B cell (primary cell): Measurements from ENCODE around the gene PDGFRB. TPM values are rescaled to one million over a fixed set of nuclear protein-coding genes. Genes with fewer than 3 reads are reported as not detected.

Source experiments
- ATAC-seq: fragments of 200-7000 bp; cut with Tn5 transposase; one replicate; pipeline ENCODE4 v1.10.0; 2021; ENCODE audit warnings: low read depth, mild to moderate bottlenecking, moderate number of reproducible peaks, moderate library complexity
- CTCF ChIA-PET: fragments of 350-600 bp; sonication (Branson Sonifier 250); formaldehyde crosslinking; loops from one replicate; lab custom pipeline; 2021; ENCODE audit warnings: antibody characterized with exemption, inconsistent platforms; lab: Charles Lee
- POLR2A ChIA-PET: fragments of 350-600 bp; sonication (Branson Sonifier 250); formaldehyde crosslinking; loops from one replicate; lab custom pipeline; 2021; ENCODE audit warnings: antibody characterized with exemption; lab: Charles Lee
- DNase-seq: peaks from one replicate; pipeline ENCODE4 v3.0.0; 2013
- H2AFZ ChIP-seq: 2 replicates; pipeline ENCODE4 v1.6.1; 2012; ENCODE audit warnings: mild to moderate bottlenecking, low read depth, low read length; ENCODE audit not compliant: insufficient read depth, poor library complexity, severe bottlenecking
- H3K27ac ChIP-seq, 2 donors: 1 replicate in 1 of 2; 2 replicates in 1 of 2; pipeline ENCODE4 v1.5.1; 2012 to 2013; ENCODE audit warnings: low read length in 2 of 2, mild to moderate bottlenecking in 2 of 2, moderate library complexity in 1 of 2
- H3K27me3 ChIP-seq, 4 experiments: fragments of 200-600 bp in 1 of 4; sonication (generic) in 1 of 4; replicated peaks in 1 of 4; 1 replicate in 2 of 4; 2 replicates in 2 of 4; pipeline versions ENCODE4 v1.6.1 to v1.7.0; 2013 to 2016; ENCODE audit warnings: low read length in 3 of 4, mild to moderate bottlenecking in 2 of 4, mixed read lengths in 1 of 4, moderate library complexity in 1 of 4; ENCODE audit not compliant: insufficient read depth in 4 of 4, control insufficient read depth in 3 of 4; ENCODE audit errors: control extremely low read depth in 1 of 4
- H3K36me3 ChIP-seq, 2 experiments: replicated peaks in 1 of 2; 1 replicate in 1 of 2; 2 replicates in 1 of 2; pipeline versions ENCODE4 v1.6.1 to v1.7.1; 2013; ENCODE audit warnings: low read length in 1 of 2; ENCODE audit not compliant: insufficient read depth in 2 of 2, control insufficient read depth in 1 of 2; ENCODE audit errors: control extremely low read depth in 1 of 2, extremely low read depth in 1 of 2
- H3K4me1 ChIP-seq, 2 donors: fragments of 200-600 bp in 1 of 2; sonication (generic) in 1 of 2; 1 replicate in 1 of 2; 2 replicates in 1 of 2; pipeline versions ENCODE4 v1.5.1 to v1.6.1; 2013 to 2017; ENCODE audit warnings: low read length in 2 of 2; ENCODE audit not compliant: control insufficient read depth in 2 of 2, insufficient read depth in 2 of 2
- H3K4me2 ChIP-seq: replicated peaks from 2 replicates; pipeline ENCODE3; 2012; ENCODE audit warnings: mild to moderate bottlenecking, low read depth, low read length; ENCODE audit not compliant: poor library complexity, severe bottlenecking
- H3K4me3 ChIP-seq, 5 experiments: fragments of 200-600 bp in 1 of 5; sonication (generic) in 1 of 5; 1 replicate in 3 of 5; 2 replicates in 2 of 5; pipeline versions ENCODE4 v1.5.1 to v1.7.0; 2011 to 2016; ENCODE audit warnings: low read length in 4 of 5, mild to moderate bottlenecking in 4 of 5, low read depth in 2 of 5, control low read depth in 1 of 5, moderate library complexity in 1 of 5; ENCODE audit not compliant: insufficient read depth in 1 of 5; ENCODE audit errors: control extremely low read depth in 1 of 5, extremely low read depth in 1 of 5
- H3K79me2 ChIP-seq: fragments of 200-600 bp; sonication (generic); one replicate; pipeline ENCODE4 v1.6.0; 2016; ENCODE audit warnings: low read length; ENCODE audit not compliant: control insufficient read depth, insufficient read depth
- H3K9ac ChIP-seq: fragments of 200-600 bp; sonication (generic); 2 replicates; pipeline ENCODE4 v1.6.1; 2017; ENCODE audit warnings: mild to moderate bottlenecking, low read length, moderate library complexity
- H3K9me3 ChIP-seq, 3 donors: one replicate each; pipeline versions ENCODE4 v1.6.1 to v1.7.1; 2013; ENCODE audit warnings: low read length in 2 of 3; ENCODE audit not compliant: control insufficient read depth in 2 of 3, insufficient read depth in 1 of 3; ENCODE audit errors: control extremely low read depth in 1 of 3
- H4K20me1 ChIP-seq: 2 replicates; pipeline ENCODE4 v1.6.0; 2012; ENCODE audit warnings: mild to moderate bottlenecking, low read length; ENCODE audit not compliant: insufficient read depth, control insufficient read depth, poor library complexity, severe bottlenecking
- H3K27ac Mint-ChIP-seq: one replicate; pipeline ENCODE4 v1.8.0; 2021; ENCODE audit warnings: mixed read lengths
- H3K27me3 Mint-ChIP-seq: one replicate; pipeline ENCODE4 v1.8.0; 2021; ENCODE audit warnings: mixed read lengths
- H3K4me1 Mint-ChIP-seq: one replicate; pipeline ENCODE4 v1.8.0; 2021; ENCODE audit warnings: mixed read lengths
- H3K4me3 Mint-ChIP-seq: one replicate; pipeline ENCODE4 v1.8.0; 2021; ENCODE audit warnings: mixed read lengths
- H3K9me3 Mint-ChIP-seq: one replicate; pipeline ENCODE4 v1.8.0; 2022; ENCODE audit warnings: mixed read lengths; ENCODE audit not compliant: insufficient read depth
- CTCF ChIP-seq: fragments of 200-600 bp; IDR thresholded peaks from one replicate; pipeline ENCODE4 v1.8.0; 2022; ENCODE audit warnings: antibody characterized with exemption, mild to moderate bottlenecking
- EZH2 ChIP-seq: IDR thresholded peaks from 2 replicates; pipeline ENCODE4 v1.6.1; 2012; ENCODE audit warnings: borderline replicate concordance, low read depth, mild to moderate bottlenecking, moderate library complexity, low read length; ENCODE audit not compliant: insufficient read depth, poor library complexity, severe bottlenecking
- WGBS: methylation state at CpG from one replicate; pipeline ENCODE4 v1.1.5; 2013; ENCODE audit warnings: missing lambda C conversion rate; ENCODE audit not compliant: insufficient coverage; 5-methylcytosine and 5-hydroxymethylcytosine counted together
- intact Hi-C: fragments of 100-400 bp; cut with micrococcal nuclease; formaldehyde crosslinking; loops from one replicate; pipeline ENCODE4 v1.10.0; 2022
- polyA plus RNA-seq: library from polyadenylated mRNA; depleted of rRNA; stranded (reverse); fragments of >200 nt; gene quantifications from 2 replicates; pipeline ENCODE4 v1.2.3, GENCODE V29; 2012
- total RNA-seq, 2 donors: library from RNA; stranded (reverse); fragments of 120-200 nt in 1 of 2; gene quantifications; 1 replicate in 1 of 2; 2 replicates in 1 of 2; pipeline versions ENCODE4 v1.2.3 to v1.2.4, GENCODE V29; 2013 to 2022

PDGFRB gene
- total and polyA plus RNA-seq, 2 donors (not counting 1 experiment from before 2014, with no cell fraction given) = 0.42 to 3.6 TPM

- Histone ChIP-seq H3K9ac (no peak overlapping the region), H3K36me3 (no peaks in the 10 kb centered on the region), H3K9me3 (no peaks in the 10 kb centered on the region), H3K4me2 (no peak overlapping the region), H3K27me3 (peaks cover 0 to 19% (median 12%) of the 10 kb centered on the region in 4 experiments), H3K79me2 (no peaks in the 10 kb centered on the region), H3K4me3 (no peak overlapping the region), H2AFZ (no peak overlapping the region), H3K27ac (no peak overlapping the region), H4K20me1 (no peaks in the 10 kb centered on the region), H3K4me1 (peaks cover 0 to 5% of the 10 kb centered on the region in 2 donors)
- DNase-seq (no peak), ATAC-seq (no peak)
- no peak for TF ChIP-seq CTCF
- TF ChIP-seq EZH2 = no peak
- ChIA-PET CTCF (no interaction called here), POLR2A (no interaction called here)
- Mint-ChIP-seq H3K4me1 (peaks cover 2% of the 10 kb centered on the region), H3K4me3 (no peak overlapping the region), H3K27ac (no peak overlapping the region), H3K9me3 (no peaks in the 10 kb centered on the region), H3K27me3 (peaks cover 63% of the 10 kb centered on the region)
- WGBS = 77% methylated on average over 1 of the region's 3 CpGs
- intact Hi-C loops = no loop called here
Measured at GRCh38 chr5:150168864-150169263, 13.2 kb upstream of the PDGFRB start.

GRCh38 chr5:150167908-150168307 lies 12.3 kb upstream of the PDGFRB start:
- H3K27ac ChIP-seq = no peak overlapping the region
- no peak overlapping the region for H3K4me2 ChIP-seq
- no peak overlapping the region for H2AFZ ChIP-seq
- peaks cover 0 to 19% (median 12%) of the 10 kb centered on the region in 4 experiments for H3K27me3 ChIP-seq
- TF ChIP-seq EZH2 = no peak
- TF ChIP-seq CTCF = no peak
- Mint-ChIP-seq H3K27ac (no peak overlapping the region), H3K4me3 (no peak overlapping the region), H3K27me3 (peaks cover 54% of the 10 kb centered on the region), H3K9me3 (no peaks in the 10 kb centered on the region), H3K4me1 (peaks cover 2% of the 10 kb centered on the region)
- 97% methylated on average over 14 of the region's 14 CpGs for WGBS
- DNase-seq (no peak), ATAC-seq (no peak)
- intact Hi-C loops = no loop called here
- no peak overlapping the region for H3K9ac ChIP-seq
- H3K36me3 ChIP-seq = no peaks in the 10 kb centered on the region
- H4K20me1 ChIP-seq = no peaks in the 10 kb centered on the region
- ChIA-PET POLR2A (no interaction called here), CTCF (no interaction called here)
- no peaks in the 10 kb centered on the region for H3K79me2 ChIP-seq
- no peak overlapping the region for H3K4me3 ChIP-seq
- H3K4me1 ChIP-seq = peaks cover 0 to 5% of the 10 kb centered on the region in 2 donors
- H3K9me3 ChIP-seq = no peaks in the 10 kb centered on the region
